NCI-H345 treated with DMSO at 0.1 percent for 48 hours (cell line): Measurements from ENCODE around the gene SPRYD3.

Source experiments
- DNase-seq: peaks from one replicate; lab custom pipeline; 2025; ENCODE audit not compliant: unreplicated experiment; lab: John Stamatoyannopoulos, UW

Gene SPRYD3

DNA sequence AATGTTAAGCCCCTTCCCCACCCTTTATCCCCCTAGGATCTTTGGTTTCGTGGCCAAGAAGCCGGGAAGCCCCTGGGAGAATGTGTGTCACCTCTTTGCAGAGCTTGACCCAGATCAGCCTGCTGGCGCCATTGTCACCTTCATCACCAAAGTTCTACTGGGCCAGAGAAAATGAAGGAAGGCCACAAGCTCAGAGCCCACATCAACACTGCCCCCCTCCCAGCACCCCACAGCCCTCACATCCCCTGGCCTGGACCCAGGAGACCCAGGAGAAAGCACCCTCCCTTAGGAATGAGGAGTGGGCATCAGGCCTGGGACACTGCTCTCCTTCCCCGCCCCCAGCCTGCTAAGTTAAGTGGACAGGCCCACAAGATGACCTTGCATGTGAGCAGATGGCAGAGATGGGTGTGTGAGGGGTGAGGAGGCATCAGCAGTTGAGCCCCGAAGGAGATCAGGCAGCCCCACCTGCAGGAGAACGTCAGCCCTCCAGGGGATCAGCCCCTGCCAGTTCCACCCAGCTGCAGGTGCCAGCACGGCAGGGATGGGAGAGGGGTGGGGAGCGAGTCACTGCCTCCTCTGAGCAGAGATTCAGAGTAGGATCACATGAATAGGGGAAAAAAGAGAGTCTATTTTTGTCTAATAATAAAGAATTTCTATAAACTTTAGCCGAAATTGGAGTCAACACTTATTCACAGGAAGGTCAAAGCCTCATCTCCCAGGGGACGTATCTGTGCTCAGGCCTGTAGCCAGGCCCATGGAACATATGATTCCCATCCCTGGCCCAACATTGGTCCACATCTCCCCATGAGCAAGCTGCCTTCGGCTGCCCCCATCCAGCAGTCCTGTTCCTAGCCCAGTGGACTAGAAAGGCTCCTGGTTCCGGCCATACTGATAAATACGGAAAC is 15.2 kb downstream of the SPRYD3 start:
- peak; percentile 45 for DNase-seq

DNA sequence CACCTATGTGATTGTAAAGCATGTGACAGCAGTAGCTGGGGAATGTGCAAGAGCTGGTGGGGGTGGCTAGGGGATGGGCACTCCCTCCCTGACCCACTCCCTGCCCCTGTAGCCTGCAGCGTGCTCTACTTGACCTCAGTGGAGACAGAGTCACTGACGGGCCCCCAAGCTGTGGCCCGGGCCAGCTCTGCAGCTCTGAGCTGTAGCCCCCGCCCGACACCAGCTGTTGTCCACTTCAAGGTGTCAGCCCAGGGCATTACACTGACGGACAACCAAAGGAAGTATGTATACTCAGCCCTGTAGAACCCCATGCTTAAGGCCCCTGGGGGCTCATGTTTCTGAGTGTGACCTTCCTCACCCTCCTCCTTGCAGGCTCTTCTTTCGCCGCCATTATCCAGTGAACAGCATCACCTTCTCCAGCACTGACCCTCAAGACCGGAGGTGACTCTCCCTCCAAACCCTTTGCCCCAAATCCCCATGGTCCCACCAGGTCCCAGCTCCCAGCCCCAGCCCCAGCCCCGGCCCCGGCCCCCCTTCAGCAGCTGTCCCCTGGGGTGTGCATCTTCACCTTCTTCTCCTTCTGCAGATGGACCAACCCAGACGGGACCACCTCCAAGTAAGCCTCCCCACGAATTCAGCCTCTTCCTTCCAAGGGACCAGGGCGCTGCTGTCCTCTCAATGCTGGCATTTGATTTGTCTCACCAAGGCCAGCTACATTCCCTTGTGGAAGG is 16.0 kb downstream of the SPRYD3 start:
- no peak for DNase-seq

DNA sequence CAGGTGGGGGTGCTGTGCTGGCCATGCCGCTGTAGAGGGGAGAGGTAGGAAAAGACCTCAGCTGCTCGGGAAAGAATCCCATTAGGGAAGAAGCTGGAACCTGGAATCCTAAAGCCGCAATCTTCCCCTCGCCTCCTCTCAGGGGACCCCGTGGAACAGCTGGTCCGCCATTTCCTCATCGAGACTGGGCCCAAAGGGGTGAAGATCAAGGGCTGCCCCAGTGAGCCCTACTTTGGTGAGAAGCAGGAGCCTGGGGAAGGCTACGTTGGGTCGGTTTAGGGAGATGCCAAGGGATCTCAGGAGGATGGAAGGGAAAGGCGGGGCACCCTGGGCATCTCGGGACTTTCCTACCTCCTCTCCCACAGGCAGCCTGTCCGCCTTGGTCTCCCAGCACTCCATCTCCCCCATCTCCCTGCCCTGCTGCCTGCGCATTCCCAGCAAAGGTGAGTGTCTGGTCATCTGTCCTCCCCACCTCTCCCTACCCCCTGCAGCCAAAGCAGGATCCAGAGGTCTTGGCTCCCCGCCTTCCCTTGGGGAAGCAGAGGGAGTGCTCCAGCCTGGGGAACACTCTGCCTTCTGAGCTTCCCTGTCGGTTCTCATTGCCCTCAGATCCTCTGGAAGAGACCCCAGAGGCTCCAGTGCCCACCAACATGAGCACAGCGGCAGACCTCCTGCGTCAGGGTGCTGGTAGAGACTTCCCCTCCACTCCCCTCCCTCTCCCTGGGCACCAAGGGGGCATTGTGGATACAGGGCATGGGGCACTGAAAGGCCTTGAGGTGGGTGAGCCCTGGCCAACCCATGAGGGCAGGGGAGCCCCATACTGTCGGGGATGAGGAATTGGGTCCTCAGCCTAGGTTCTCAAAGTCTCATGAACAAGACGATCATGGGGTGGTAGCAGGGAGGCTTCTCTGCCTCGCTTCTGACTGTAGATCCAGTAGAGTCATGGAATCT is 16.9 kb downstream of the SPRYD3 start:
- no peak for DNase-seq

DNA sequence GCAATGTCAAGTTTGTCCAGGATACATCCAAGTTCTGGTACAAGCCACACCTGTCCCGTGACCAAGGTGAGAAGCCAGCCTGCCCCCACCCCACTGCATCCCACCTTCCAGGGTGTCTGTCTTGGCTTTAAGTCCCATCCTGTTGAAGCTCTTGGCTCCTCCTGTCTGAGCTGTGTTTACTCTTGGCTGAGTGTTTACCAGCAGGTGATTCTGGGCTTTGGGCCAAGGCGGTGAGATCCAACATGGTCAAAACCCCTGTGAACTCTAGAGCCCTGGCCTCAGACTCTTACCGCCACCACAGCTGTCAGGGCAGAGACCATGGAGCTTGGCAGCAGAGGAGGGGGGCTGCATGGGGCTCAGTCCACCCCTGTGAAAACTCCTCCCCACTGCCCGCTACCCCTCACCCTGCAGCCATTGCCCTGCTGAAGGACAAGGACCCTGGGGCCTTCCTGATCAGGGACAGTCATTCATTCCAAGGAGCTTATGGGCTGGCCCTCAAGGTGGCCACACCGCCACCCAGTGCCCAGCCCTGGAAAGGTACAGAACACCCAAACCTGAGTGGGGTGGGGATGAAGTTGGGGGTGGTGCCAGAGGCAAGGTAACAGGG is 17.7 kb downstream of the SPRYD3 start:
- peak; percentile 67 for DNase-seq

DNA sequence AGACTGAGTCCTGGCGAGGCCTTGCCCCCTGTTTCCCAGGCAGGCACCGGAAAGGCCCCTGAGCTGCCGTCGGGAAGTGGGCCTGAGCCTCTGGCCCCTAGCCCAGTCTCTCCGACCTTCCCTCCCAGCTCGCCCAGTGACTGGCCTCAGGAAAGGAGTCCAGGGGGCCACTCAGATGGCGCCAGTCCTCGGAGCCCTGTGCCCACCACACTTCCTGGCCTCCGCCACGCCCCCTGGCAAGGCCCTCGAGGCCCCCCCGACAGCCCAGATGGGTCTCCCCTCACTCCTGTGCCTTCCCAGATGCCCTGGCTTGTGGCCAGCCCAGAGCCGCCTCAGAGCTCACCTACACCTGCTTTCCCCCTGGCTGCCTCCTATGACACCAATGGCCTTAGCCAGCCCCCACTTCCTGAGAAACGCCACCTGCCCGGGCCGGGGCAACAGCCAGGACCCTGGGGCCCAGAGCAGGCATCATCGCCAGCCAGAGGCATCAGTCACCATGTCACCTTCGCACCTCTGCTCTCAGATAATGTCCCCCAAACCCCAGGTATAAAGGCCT is 18.4 kb downstream of the SPRYD3 start:
- peak; percentile 31 for DNase-seq

DNA sequence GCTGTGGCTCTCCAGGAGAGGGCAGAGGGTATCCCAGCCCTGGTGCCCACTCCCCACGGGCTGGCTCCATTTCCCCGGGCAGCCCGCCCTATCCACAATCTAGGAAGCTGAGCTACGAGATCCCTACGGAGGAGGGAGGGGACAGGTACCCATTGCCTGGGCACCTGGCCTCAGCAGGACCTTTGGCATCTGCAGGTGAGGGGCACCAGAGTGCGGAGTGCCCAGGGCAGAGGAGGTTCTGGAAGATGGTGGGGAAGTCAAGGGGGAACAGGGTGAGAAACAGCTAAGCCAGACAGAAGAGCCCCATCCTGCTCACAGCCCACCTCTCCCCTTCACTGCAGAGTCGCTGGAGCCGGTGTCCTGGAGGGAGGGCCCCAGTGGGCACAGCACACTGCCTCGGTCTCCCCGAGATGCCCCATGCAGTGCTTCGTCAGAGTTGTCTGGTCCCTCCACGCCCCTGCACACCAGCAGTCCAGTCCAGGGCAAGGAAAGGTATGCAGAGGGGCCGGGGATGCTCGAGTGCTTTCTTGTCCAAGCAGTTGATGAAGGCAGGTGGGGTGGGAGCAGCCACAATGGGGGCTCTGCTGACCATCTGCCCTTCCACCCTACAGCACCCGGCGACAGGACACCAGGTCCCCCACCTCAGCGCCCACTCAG is 19.0 kb downstream of the SPRYD3 start:
- no peak for DNase-seq

DNA sequence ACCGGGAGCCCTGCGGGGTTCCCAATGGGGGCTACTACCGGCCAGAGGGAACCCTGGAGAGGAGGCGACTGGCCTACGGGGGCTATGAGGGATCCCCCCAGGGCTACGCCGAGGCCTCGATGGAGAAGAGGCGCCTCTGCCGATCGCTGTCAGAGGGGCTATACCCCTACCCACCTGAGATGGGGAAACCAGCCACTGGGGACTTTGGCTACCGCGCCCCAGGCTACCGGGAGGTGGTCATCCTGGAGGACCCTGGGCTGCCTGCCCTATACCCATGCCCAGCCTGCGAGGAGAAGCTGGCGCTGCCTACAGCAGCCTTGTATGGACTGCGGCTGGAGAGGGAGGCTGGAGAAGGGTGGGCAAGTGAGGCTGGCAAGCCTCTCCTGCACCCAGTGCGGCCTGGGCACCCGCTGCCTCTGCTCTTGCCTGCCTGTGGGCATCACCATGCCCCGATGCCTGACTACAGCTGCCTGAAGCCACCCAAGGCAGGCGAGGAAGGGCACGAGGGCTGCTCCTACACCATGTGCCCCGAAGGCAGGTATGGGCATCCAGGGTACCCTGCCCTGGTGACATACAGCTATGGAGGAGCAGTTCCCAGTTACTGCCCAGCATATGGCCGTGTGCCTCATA is 19.6 kb downstream of the SPRYD3 start:
- no peak for DNase-seq

DNA sequence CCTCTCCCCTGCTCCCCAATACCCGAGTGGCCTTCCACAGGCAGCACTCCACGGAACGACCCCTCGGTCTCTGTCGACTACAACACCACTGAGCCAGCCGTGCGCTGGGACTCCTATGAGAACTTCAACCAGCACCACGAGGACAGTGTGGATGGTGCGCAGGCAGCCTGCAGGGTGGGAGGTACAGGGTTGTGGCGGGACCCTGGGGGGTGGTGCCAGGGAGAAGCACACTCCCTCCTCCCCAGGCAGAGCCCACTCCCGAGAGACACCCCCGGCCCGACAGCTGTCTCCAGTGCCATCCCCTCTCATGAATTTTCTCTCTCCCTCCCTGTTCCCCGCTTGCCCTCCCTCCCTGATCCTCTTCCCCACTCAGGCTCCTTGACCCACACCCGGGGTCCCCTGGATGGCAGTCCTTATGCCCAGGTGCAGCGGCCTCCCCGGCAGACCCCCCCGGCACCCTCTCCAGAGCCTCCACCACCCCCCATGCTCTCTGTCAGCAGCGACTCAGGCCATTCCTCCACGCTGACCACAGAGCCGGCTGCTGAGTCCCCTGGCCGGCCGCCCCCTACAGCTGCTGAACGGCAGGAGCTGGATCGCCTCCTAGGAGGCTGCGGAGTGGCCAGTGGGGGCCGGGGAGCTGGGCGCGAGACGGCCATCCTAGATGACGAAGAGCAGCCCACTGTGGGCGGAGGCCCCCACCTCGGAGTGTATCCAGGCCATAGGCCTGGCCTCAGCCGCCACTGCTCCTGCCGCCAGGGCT is 20.3 kb downstream of the SPRYD3 start:
- DNase-seq = no peak

DNA sequence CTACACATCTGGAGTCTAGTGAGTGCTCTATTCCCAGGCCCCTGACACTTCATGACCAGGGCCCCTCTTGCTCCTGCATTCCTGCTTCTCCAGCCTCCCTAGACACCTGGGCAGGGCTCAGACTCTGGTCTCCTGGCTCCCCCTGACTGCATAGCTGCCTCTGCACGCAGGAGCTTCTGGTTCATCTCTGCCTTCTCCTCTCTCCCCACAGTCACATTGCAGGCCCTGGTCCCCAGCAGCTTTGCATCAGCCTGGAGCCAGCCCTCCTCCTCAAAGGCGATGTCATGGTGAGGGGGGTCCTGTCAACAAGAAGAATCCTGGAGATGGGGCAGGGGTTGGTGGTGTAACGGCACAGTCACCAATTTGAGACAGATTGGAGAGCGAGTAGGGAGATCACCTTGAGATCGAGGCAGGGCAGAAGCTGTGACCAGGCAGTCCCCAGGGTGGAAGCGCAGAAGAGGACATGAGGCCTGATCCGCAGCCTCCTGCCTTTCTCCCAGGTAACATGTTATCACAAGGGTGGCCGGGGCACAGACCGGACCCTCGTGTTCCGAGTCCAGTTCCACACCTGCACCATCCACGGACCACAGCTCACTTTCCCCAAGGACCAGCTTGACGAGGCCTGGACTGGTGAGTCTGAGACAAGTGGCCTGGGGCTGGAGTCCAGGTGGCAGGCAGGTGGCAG is 21.2 kb downstream of the SPRYD3 start:
- DNase-seq = no peak

DNA sequence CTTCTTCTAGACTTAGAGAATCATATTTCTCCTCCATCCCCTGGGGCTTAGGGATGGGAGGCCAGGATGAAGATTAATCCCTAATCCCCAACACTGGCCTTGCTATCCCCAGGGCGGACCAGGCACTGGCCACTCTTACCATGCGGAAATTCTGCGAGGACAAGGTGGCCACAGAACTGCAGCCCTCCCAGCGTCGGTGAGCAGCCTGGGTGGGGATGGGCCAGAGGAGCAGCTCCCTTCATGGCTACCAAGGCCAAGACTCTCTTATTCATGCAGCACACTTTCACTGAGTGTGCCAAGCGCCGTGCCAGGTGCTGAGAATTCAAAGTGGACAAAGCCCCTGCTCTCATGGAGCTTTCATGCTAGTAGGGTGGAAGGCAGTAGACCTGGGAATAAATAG is 22.3 kb downstream of the SPRYD3 start:
- no peak for DNase-seq

DNA sequence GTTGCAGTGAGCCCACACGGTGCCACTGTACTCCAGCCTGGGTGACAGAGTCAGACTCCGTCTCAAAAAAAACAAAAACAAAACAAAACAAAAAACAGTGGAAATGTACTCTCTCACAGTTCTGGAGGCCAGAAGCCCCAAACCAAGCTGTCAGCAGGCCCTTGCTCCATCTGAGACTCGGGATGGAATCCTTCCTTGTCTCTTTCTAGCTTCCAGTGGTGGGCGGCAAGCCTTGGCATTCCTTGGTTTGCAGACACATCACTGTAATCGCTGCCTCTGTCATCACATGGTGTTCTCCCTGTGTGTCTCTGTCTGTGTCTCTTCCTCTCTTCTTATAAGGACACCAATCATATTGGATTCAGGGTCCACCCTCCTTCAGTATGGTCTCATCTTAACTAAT is 22.9 kb downstream of the SPRYD3 start:
- DNase-seq = no peak

DNA sequence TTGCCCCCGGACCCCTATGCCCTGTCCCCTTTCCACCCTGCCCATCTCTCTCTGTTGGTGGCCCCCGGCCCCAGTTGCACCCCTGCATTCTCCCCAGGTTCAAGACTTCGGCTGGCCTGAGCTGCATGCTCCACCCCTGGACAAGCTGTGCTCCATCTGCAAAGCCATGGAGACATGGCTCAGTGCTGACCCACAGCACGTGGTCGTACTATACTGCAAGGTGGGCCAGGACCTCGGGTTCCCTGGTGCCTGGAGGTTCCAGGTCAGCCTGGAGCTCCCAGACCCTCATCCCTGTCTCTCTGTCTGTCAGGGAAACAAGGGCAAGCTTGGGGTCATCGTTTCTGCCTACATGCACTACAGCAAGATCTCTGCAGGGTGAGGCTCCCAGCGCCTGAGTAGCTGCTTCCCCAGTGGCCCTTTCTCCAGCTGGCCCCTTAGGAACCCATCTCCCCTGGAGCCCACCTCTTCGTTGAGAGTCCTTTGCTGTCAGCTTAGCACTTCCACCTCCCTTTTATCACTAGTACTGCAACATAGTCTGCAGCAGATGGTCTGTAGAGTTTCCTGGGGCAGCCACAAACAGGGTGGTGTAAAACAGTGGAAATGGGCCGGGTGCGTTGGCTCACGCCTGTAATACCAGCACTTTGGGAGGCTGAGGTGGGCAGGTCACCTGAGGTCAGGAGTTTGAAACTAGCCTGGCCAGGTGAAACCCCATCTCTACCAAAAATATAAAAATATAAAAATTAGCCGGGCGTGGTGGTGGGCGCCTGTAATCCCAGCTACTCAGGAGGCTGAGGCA is 23.5 kb downstream of the SPRYD3 start:
- DNase-seq = no peak

DNA sequence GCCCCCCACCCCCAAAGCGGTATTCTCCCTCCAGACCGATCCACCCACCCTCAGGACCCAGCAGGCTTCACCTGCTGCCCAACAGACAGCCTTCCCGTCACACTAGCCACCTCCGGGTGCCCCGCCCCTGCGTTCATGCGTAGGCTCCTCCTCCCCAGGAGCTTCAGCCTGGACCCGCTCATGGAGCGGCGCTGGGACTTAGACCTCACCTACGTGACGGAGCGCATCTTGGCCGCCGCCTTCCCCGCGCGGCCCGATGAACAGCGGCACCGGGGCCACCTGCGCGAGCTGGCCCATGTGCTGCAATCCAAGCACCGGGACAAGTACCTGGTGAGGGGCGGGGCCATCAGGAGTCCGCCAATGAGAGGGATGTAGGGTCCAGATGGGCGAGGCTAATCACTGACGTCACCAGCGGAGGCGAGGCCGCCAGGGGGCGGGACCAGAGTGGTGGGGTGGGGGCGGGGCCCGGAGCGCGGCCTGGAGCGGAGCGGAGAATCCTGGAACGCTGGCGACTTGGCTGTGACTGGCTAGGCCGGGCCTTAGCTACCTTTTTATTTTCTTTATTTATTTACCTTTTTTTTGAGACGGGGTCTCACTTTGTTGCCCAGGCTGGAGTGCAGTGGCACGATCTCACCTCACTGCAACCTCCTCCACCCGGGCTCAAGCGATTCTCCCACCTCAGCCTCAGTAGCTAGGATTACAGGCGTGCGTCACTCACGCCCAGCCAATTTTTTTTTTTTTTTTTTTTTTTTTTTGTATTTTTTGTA is 24.9 kb downstream of the SPRYD3 start:
- DNase-seq = peak; percentile 93

DNA sequence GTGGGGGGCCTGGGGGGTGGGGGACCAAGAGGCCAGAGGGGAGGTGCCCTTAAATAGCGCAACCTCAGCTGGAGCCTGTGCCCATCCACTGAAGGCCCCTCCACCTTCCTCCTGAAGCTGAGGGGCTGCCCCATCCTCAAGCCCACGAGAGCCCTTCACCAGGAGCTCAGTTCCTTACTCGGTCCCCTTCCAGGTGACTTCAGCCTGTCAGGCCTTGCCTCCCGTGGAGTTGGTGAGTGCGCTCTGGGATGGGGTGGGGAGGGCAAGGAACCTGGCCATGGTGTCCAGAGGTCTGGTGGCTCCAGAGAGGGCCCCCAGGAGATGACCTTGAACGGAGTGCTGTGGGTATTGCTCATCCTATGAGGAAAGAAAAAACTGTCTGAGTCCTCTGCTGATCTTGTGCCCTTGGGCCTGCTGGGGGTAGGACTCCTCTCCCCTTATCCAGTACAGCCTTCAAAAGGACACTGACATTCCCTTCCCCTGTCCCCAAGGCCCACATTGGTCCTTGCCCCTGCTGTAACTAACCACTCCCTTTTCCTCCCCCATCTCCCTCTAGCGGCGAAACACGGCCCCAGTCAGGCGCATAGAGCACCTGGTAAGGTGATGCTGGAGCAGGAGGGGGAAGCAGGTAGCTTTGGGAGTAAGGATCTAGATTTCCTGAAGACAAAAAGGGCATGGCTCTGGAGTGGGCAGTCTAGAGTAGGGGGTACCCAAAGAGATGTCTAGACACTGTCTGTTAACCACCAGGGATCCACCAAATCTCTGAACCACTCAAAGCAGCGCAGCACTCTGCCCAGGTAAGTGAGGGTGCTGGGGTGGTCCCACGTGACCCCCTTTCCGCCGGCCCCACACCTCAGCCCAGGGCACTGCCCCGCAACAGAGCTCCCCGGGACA is 25.7 kb downstream of the SPRYD3 start:
- peak; percentile 58 for DNase-seq

DNA sequence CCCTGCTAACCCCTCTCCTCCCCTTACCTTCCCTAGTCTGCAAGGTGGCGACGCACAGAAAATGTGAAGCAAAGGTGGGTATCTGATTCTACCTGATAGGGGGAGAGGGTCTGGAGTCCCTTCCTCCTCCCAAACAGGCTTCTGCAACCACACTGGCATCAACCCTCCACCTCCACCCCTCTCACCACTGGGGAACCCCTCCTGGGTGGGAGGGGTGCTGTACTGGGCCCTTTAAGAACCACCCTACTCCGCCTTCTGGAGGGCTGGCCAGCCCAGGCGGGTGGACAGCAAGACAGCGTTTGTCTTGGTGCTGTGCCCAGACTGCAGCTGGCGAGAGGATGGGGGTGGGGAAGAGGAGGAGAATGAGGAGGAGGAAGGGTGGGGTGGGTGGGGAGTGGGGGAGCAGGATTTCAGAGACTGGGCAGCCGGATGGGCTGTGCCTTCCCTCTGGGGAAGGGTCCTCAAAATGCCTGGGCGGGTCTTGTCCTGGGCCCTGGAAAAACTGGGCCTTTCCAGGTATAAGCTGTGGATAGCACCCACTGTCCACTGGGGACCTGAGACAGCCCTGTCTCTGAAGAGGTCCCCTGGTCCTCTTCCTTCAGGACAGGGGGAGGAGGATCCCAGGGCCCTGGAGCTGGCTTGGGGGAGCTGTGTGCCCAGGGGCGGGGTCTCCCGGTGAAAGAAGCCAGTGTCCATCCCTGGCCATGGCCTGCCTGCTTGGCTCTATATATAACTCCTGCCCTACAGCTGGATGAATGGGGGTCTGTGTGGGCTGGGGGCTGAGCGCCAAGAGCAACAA is 26.6 kb downstream of the SPRYD3 start:
- DNase-seq = no peak
